Keratinocyte (primary cell): Measurements from ENCODE around the gene CBFA2T3. TPM values are rescaled to one million over a fixed set of nuclear protein-coding genes. Genes with fewer than 3 reads are reported as not detected.

ENCODE experiments used
- DNase-seq: peaks from one replicate; pipeline ENCODE4 v3.0.0-alpha.2; 2011; ENCODE audit warnings: low read depth, missing footprints, low spot score
- FAIRE-seq: peaks from 2 replicates; lab custom pipeline; 2011; peaks lifted over from hg19 to GRCh38; lab: Jason Lieb, UNC
- H2AFZ ChIP-seq: 2 replicates; pipeline ENCODE4 v1.6.0; 2012; ENCODE audit warnings: low read length, control low read depth, inconsistent platforms; ENCODE audit not compliant: control insufficient read depth
- H3K27ac ChIP-seq: 2 replicates; pipeline ENCODE4 v1.5.1; 2011; ENCODE audit warnings: low read length; ENCODE audit not compliant: control insufficient read depth, insufficient read depth
- H3K27me3 ChIP-seq: 3 replicates; pipeline ENCODE4 v1.6.0; 2011; ENCODE audit warnings: low read length; ENCODE audit not compliant: control insufficient read depth, insufficient read depth; ENCODE audit errors: extremely low read depth
- H3K36me3 ChIP-seq, 2 experiments: 2 replicates in 1 of 2; 3 replicates in 1 of 2; pipeline ENCODE4 v1.5.1; 2011; ENCODE audit warnings: low read length in 2 of 2, mild to moderate bottlenecking in 1 of 2; ENCODE audit not compliant: control insufficient read depth in 2 of 2, insufficient read depth in 2 of 2; ENCODE audit errors: extremely low read depth in 1 of 2
- H3K4me1 ChIP-seq: 3 replicates; pipeline ENCODE4 v1.5.1; 2011; ENCODE audit warnings: low read length; ENCODE audit not compliant: control insufficient read depth, insufficient read depth; ENCODE audit errors: extremely low read depth
- H3K4me2 ChIP-seq: 3 replicates; pipeline ENCODE4 v1.6.0; 2011; ENCODE audit warnings: low read depth, low read length; ENCODE audit not compliant: control insufficient read depth, insufficient read depth; ENCODE audit errors: extremely low read depth
- H3K4me3 ChIP-seq, 3 experiments: fragments of 200-600 bp in 1 of 3; sonication (generic) in 1 of 3; 2 replicates in 2 of 3; 3 replicates in 1 of 3; pipeline ENCODE4 v1.5.1; 2011 to 2016; ENCODE audit warnings: low read length in 3 of 3, mild to moderate bottlenecking in 3 of 3, control low read depth in 2 of 3, inconsistent platforms in 1 of 3, low read depth in 1 of 3, mixed read lengths in 1 of 3, mixed run types in 1 of 3, moderate library complexity in 1 of 3; ENCODE audit not compliant: control insufficient read depth in 2 of 3, insufficient read depth in 2 of 3; ENCODE audit errors: extremely low read depth in 1 of 3
- H3K79me2 ChIP-seq: 2 replicates; pipeline ENCODE4 v1.6.0; 2012; ENCODE audit warnings: low read length; ENCODE audit not compliant: control insufficient read depth, insufficient read depth
- H3K9ac ChIP-seq: 3 replicates; pipeline ENCODE4 v1.6.0; 2011; ENCODE audit warnings: low read length; ENCODE audit not compliant: control insufficient read depth, insufficient read depth; ENCODE audit errors: extremely low read depth
- H3K9me1 ChIP-seq: 3 replicates; pipeline ENCODE4 v1.6.0; 2011; ENCODE audit warnings: low read length; ENCODE audit not compliant: control insufficient read depth, insufficient read depth; ENCODE audit errors: extremely low read depth
- H3K9me3 ChIP-seq: 2 replicates; pipeline ENCODE4 v1.5.1; 2012; ENCODE audit warnings: low read depth, low read length; ENCODE audit not compliant: control insufficient read depth
- H4K20me1 ChIP-seq: 3 replicates; pipeline ENCODE4 v1.6.0; 2011; ENCODE audit warnings: low read length; ENCODE audit not compliant: control insufficient read depth, insufficient read depth; ENCODE audit errors: extremely low read depth
- EZH2 ChIP-seq: IDR thresholded peaks from one replicate; pipeline ENCODE4 v1.6.1; 2012; ENCODE audit warnings: inconsistent platforms, mild to moderate bottlenecking, low read length, moderate library complexity
- dilution Hi-C: fragments of 300-500 bp; cut with MboI; formaldehyde crosslinking; loops from one replicate; pipeline ENCODE4 v1.7.0; 2020; ENCODE audit warnings: low sequenced_read_pairs; ENCODE audit not compliant: extremely low pct_ligation_motif_present
- polyA plus RNA-seq, 5 experiments: library from polyadenylated mRNA; depleted of rRNA in 3 of 5; stranded (reverse) in 3 of 5; stranded (forward) in 1 of 5; unstranded in 1 of 5; fragments of >200 nt; gene quantifications; 1 replicate in 1 of 5; 2 replicates in 3 of 5; 3 replicates in 1 of 5; pipeline versions ENCODE4 v1.2.1 to v1.2.3, GENCODE V29; 2011 to 2012; ENCODE audit warnings: missing spikeins in 2 of 5, low read depth in 1 of 5, low replicate concordance in 1 of 5
- TF ChIP-seq, protein P1 (sequence below), 3 experiments: IDR thresholded peaks in 1 of 3; conservative IDR thresholded peaks in 1 of 3; optimal IDR thresholded peaks in 1 of 3; 2 replicates in 2 of 3; 3 replicates in 1 of 3; pipeline versions ENCODE3 to v1.5.1; 2011; ENCODE audit warnings: low read length in 3 of 3, mild to moderate bottlenecking in 3 of 3, moderate library complexity in 2 of 3, control low read depth in 1 of 3, inconsistent platforms in 1 of 3; ENCODE audit not compliant: insufficient read depth in 2 of 3; ENCODE audit errors: extremely low read depth in 1 of 3

CBFA2T3 gene
- polyA plus RNA-seq, 1 donor (not counting 4 experiments of a cell fraction or from before 2014, with no cell fraction given) = 0.08 TPM

DNA sequence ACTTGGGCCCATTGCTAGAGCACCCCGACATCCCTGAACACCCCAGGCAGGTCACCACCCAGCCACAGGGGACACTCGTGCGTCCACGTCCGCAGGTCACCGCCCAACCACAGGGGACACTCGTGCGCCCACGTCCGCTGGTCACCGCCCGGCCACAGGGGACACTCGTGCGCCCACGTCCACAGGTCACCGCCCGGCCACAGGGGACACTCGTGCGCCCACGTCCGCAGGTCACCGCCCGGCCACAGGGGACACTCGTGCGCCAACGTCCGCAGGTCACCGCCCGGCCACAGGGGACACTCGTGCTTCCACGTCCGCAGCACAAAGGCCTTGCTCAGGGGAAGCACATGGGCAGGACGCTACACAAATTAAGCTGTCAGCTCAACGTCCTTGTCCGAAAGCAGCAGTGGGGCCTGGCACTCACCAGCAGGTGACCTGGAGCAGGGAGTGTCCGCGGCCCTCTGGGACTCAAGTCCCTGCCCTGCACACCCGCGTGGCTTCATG is 137.9 kb downstream of the CBFA2T3 start:
- TF ChIP-seq, protein P1, sequence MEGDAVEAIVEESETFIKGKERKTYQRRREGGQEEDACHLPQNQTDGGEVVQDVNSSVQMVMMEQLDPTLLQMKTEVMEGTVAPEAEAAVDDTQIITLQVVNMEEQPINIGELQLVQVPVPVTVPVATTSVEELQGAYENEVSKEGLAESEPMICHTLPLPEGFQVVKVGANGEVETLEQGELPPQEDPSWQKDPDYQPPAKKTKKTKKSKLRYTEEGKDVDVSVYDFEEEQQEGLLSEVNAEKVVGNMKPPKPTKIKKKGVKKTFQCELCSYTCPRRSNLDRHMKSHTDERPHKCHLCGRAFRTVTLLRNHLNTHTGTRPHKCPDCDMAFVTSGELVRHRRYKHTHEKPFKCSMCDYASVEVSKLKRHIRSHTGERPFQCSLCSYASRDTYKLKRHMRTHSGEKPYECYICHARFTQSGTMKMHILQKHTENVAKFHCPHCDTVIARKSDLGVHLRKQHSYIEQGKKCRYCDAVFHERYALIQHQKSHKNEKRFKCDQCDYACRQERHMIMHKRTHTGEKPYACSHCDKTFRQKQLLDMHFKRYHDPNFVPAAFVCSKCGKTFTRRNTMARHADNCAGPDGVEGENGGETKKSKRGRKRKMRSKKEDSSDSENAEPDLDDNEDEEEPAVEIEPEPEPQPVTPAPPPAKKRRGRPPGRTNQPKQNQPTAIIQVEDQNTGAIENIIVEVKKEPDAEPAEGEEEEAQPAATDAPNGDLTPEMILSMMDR (optimal IDR thresholded peaks at IDR 0.05 in 1 of 3, IDR thresholded peaks at IDR 0.05 in 1 of 3, conservative IDR thresholded peaks at IDR 0.05 in 1 of 3; ENCODE audit: extremely low read depth in 1 of 3, insufficient read depth in 2 of 3, low read length in 3 of 3) = no peak
- TF ChIP-seq EZH2 = no peak
- no peaks in the 10 kb centered on the region for H3K9me1 ChIP-seq
- H3K9me3 ChIP-seq = no peaks in the 10 kb centered on the region
- peaks cover 0 to 21% of the 10 kb centered on the region in 2 experiments for H3K36me3 ChIP-seq
- DNase-seq (no peak), FAIRE-seq (no peak)
- H3K27me3 ChIP-seq = no peaks in the 10 kb centered on the region
- no peak overlapping the region for H3K4me3 ChIP-seq
- H3K4me2 ChIP-seq = no peak overlapping the region
- dilution Hi-C loops = no loop called here
- no peaks in the 10 kb centered on the region for H4K20me1 ChIP-seq
- H2AFZ ChIP-seq = no peak overlapping the region
- no peak overlapping the region for H3K27ac ChIP-seq
- H3K4me1 ChIP-seq = no peaks in the 10 kb centered on the region
- H3K79me2 ChIP-seq = no peaks in the 10 kb centered on the region
- H3K9ac ChIP-seq = no peak overlapping the region

DNA sequence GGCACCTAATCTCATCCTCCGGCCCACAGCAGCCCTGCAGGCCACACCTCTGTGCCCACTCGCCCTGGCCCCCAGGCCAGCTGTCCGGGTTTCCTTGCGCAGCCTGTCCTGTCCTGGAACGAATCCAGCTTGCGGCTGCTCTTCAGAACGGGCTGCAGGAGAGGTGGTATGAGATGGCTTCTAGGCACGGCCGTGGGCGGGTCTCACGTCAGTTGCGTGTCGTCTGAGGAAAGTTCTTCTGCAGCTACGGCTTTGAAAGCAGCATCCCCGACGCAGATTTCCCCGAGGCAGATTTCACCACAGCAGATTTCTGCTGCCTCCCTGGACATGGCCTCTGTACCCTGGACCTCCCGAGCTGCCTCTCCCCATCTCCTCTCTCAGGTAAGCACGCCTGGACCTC is 138.4 kb downstream of the CBFA2T3 start:
- no peak overlapping the region for H2AFZ ChIP-seq
- H3K4me2 ChIP-seq = no peak overlapping the region
- no peak overlapping the region for H3K4me3 ChIP-seq
- no peaks in the 10 kb centered on the region for H3K27me3 ChIP-seq
- H3K9me1 ChIP-seq = no peaks in the 10 kb centered on the region
- dilution Hi-C loops = no loop called here
- H3K79me2 ChIP-seq = no peaks in the 10 kb centered on the region
- no peaks in the 10 kb centered on the region for H4K20me1 ChIP-seq
- no peak overlapping the region for H3K27ac ChIP-seq
- FAIRE-seq = no peak
- DNase-seq = no peak
- H3K36me3 ChIP-seq = peaks cover 0 to 21% of the 10 kb centered on the region in 2 experiments
- H3K9me3 ChIP-seq = no peaks in the 10 kb centered on the region
- no peak overlapping the region for H3K9ac ChIP-seq
- no peaks in the 10 kb centered on the region for H3K4me1 ChIP-seq
- TF ChIP-seq, protein P1 (optimal IDR thresholded peaks at IDR 0.05 in 1 of 3, IDR thresholded peaks at IDR 0.05 in 1 of 3, conservative IDR thresholded peaks at IDR 0.05 in 1 of 3; ENCODE audit: extremely low read depth in 1 of 3, insufficient read depth in 2 of 3, low read length in 3 of 3) = no peak
- no peak for TF ChIP-seq EZH2
